Measurements from ENCODE around the gene MSI2.

Gene MSI2

DNA sequence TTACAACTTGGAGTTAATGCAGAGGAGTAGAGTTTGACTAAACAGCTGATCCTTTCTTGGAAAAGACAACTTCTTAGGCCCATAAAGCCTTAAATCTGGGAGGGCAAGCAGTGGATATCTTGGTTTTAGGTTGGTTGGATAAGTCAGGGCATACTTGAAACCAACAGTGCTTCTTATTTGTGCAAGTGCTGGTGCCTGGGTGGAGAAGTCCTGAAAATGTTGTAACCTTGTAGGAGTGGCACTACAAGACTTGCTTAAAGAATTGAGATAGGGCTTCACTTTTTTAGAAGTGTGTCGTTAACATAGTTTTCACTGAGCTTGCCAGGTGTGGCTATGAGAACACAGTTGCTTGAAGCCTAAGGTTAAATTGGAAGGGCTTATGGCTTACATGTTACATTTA lies 6.2 kb downstream of the MSI2 start:
- TF ChIP-seq, protein P1, sequence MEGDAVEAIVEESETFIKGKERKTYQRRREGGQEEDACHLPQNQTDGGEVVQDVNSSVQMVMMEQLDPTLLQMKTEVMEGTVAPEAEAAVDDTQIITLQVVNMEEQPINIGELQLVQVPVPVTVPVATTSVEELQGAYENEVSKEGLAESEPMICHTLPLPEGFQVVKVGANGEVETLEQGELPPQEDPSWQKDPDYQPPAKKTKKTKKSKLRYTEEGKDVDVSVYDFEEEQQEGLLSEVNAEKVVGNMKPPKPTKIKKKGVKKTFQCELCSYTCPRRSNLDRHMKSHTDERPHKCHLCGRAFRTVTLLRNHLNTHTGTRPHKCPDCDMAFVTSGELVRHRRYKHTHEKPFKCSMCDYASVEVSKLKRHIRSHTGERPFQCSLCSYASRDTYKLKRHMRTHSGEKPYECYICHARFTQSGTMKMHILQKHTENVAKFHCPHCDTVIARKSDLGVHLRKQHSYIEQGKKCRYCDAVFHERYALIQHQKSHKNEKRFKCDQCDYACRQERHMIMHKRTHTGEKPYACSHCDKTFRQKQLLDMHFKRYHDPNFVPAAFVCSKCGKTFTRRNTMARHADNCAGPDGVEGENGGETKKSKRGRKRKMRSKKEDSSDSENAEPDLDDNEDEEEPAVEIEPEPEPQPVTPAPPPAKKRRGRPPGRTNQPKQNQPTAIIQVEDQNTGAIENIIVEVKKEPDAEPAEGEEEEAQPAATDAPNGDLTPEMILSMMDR (conservative IDR thresholded peaks at IDR 0.05), result no peak
- H3K27ac ChIP-seq, result no peak overlapping the region

GRCh38 chr17:57264250-57264649 lies 7.9 kb downstream of the MSI2 start:
- H3K27ac ChIP-seq, result no peak overlapping the region
- TF ChIP-seq, protein P1 (conservative IDR thresholded peaks at IDR 0.05), result no peak

DNA sequence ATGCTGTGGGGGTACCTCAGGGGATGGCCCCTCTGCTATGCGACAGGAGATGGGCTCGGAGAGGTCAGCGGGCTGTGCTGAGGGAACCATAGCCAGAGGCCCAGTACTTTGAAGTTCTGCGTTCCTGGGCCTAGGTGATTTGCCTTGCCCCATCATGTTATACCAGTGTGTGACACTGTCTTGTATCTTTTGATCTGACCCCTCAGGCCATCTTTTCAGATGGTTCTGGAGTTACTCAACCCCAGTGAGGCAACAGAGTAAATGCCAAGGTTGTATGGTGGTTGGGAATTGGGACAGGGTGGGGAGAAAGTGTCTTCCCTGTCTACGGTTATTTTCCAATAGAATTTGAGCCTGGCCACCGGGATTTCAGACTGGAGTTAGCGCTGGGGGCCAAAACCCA lies 8.5 kb downstream of the MSI2 start:
- no peak overlapping the region for H3K27ac ChIP-seq
- TF ChIP-seq, protein P1 (conservative IDR thresholded peaks at IDR 0.05), result no peak

- TF ChIP-seq, protein P1 (conservative IDR thresholded peaks at IDR 0.05), result no peak
- H3K27ac ChIP-seq, result no peak overlapping the region
Observed at GRCh38 chr17:57266902-57267311, 10.6 kb downstream of the MSI2 start.

GRCh38 chr17:57268181-57268580 lies 11.9 kb downstream of the MSI2 start:
- TF ChIP-seq, protein P1 (conservative IDR thresholded peaks at IDR 0.05), result no peak

DNA sequence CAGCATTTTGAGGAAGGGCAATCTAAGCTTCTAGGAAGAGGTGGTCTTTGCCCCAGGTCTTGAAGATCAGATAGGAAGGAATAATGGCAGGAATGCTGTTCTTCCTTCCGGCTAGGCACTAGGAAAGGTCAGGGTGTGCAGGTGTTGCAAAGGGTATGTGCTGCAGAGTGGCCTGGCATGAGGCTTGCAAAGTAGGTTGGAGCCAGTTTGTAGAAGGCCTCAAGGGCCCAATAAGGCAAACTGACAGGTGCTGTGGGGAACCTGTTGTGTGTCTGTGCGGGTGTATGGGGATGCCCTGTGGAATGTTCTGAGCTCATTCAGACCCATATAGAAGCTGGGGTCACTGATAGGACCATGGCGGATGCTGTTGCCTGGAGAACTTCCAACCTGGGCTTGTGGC lies 12.7 kb downstream of the MSI2 start:
- H3K27ac ChIP-seq, result no peak overlapping the region
- TF ChIP-seq, protein P1 (conservative IDR thresholded peaks at IDR 0.05), result no peak

More at GRCh38 chr17:57268181-57268580, 11.9 kb downstream of the MSI2 start:
- H3K27ac ChIP-seq, result no peak overlapping the region

GRCh38 chr17:57269598-57270255 lies 13.4 kb downstream of the MSI2 start:
- no peak overlapping the region for H3K27ac ChIP-seq
- TF ChIP-seq, protein P1 (conservative IDR thresholded peaks at IDR 0.05), result no peak

All from VCaP (cell line).